NB4 (cell line): ENCODE measurements around the gene PPFIBP2.

Source experiments
- DNase-seq: peaks from one replicate; pipeline ENCODE4 v3.0.0; 2010; ENCODE audit warnings: low read depth
- H3K4me3 ChIP-seq: one replicate; pipeline ENCODE4 v1.5.1; 2011; ENCODE audit warnings: mild to moderate bottlenecking, low read depth, low read length, moderate library complexity
- CTCF ChIP-seq: IDR thresholded peaks from one replicate; pipeline ENCODE4 v1.5.1; 2012; ENCODE audit warnings: low read depth, low read length
- MAX ChIP-seq: IDR thresholded peaks from 2 replicates; pipeline ENCODE4 v1.6.1; 2011; ENCODE audit warnings: low read depth, low read length
- MYC ChIP-seq: IDR thresholded peaks from 2 replicates; pipeline ENCODE4 v1.6.1; 2011; ENCODE audit warnings: low read depth, low read length
- POLR2A ChIP-seq: IDR thresholded peaks from 2 replicates; pipeline ENCODE4 v1.6.1; 2011; ENCODE audit warnings: mild to moderate bottlenecking; ENCODE audit not compliant: insufficient read length; ENCODE audit errors: extremely low read depth

Gene PPFIBP2

GRCh38 chr11:7621554-7621953 lies 107.8 kb downstream of the PPFIBP2 start:
- TF ChIP-seq CTCF: no peak
- no peak for TF ChIP-seq MYC
- no peak for TF ChIP-seq MAX
- no peak for TF ChIP-seq POLR2A
- H3K4me3 ChIP-seq: no peak overlapping the region
- no peak for DNase-seq

- DNase-seq: no peak
These were observed 108.9 kb downstream of the PPFIBP2 start for GRCh38 chr11:7622721-7623120.

GRCh38 chr11:7628660-7629059 lies 114.9 kb downstream of the PPFIBP2 start:
- TF ChIP-seq MYC (no peak), CTCF (no peak), POLR2A (no peak), MAX (no peak)
- DNase-seq: no peak
- H3K4me3 ChIP-seq: no peak overlapping the region

More at GRCh38 chr11:7622721-7623120, 108.9 kb downstream of the PPFIBP2 start:
- H3K4me3 ChIP-seq: no peak overlapping the region
- TF ChIP-seq CTCF (no peak), POLR2A (no peak), MAX (no peak), MYC (no peak)

- no peak for DNase-seq
- H3K4me3 ChIP-seq: no peak overlapping the region
- no peak for TF ChIP-seq MAX
- no peak for TF ChIP-seq POLR2A
- no peak for TF ChIP-seq MYC
- TF ChIP-seq CTCF: no peak
These were observed 116.2 kb downstream of the PPFIBP2 start for GRCh38 chr11:7630002-7630401.

GRCh38 chr11:7632211-7632610 lies 118.4 kb downstream of the PPFIBP2 start:
- no peak overlapping the region for H3K4me3 ChIP-seq
- DNase-seq: no peak
- no peak for TF ChIP-seq MYC
- TF ChIP-seq CTCF: no peak
- TF ChIP-seq MAX: no peak
- no peak for TF ChIP-seq POLR2A

GRCh38 chr11:7635137-7635536 lies 121.3 kb downstream of the PPFIBP2 start:
- H3K4me3 ChIP-seq: no peak overlapping the region
- no peak for TF ChIP-seq CTCF
- no peak for TF ChIP-seq MAX
- TF ChIP-seq POLR2A: no peak
- no peak for TF ChIP-seq MYC
- no peak for DNase-seq
